Spleen (tissue), 11 donors: Measurements from ENCODE around the gene UBE2S. TPM values are rescaled to one million over a fixed set of nuclear protein-coding genes. Genes with fewer than 3 reads are reported as not detected.

Source experiments
- DNase-seq: peaks from one replicate; pipeline ENCODE4 v3.0.0-alpha.2; 2020
- H3K27ac ChIP-seq, 8 donors: fragments of 200-600 bp; sonication (generic) in 7 of 8; 1 replicate in 4 of 8; 2 replicates in 4 of 8; pipeline versions ENCODE4 v1.5.0 to v1.8.0; 2016 to 2021; ENCODE audit warnings: inconsistent platforms in 4 of 8, mild to moderate bottlenecking in 4 of 8, moderate library complexity in 1 of 8
- H3K27me3 ChIP-seq, 7 donors: fragments of 200-600 bp; sonication (generic) in 6 of 7; replicated peaks in 1 of 7; 1 replicate in 4 of 7; 2 replicates in 3 of 7; pipeline versions ENCODE4 v1.5.0 to v1.8.0; 2016 to 2021; ENCODE audit warnings: inconsistent platforms in 3 of 7, mild to moderate bottlenecking in 1 of 7
- H3K36me3 ChIP-seq, 6 donors: fragments of 200-600 bp; sonication (generic) in 5 of 6; 1 replicate in 4 of 6; 2 replicates in 2 of 6; pipeline versions ENCODE4 v1.5.0 to v1.8.0; 2016 to 2021; ENCODE audit warnings: inconsistent platforms in 2 of 6
- H3K4me1 ChIP-seq, 6 donors: fragments of 200-600 bp; sonication (generic) in 5 of 6; 1 replicate in 3 of 6; 2 replicates in 3 of 6; pipeline versions ENCODE4 v1.5.0 to v1.8.0; 2016 to 2021; ENCODE audit warnings: inconsistent platforms in 3 of 6
- H3K4me3 ChIP-seq, 8 donors: fragments of 200-600 bp; sonication (generic) in 7 of 8; 1 replicate in 4 of 8; 2 replicates in 4 of 8; pipeline versions ENCODE4 v1.5.0 to v1.8.0; 2016 to 2021; ENCODE audit warnings: inconsistent platforms in 4 of 8, mild to moderate bottlenecking in 4 of 8, moderate library complexity in 2 of 8
- H3K9me3 ChIP-seq, 8 donors: fragments of 200-600 bp; sonication (generic) in 7 of 8; 1 replicate in 4 of 8; 2 replicates in 4 of 8; pipeline versions ENCODE4 v1.5.0 to v1.8.0; 2016 to 2021; ENCODE audit warnings: inconsistent platforms in 4 of 8
- POLR2A ChIP-seq, 3 donors: fragments of 450-650 bp; IDR thresholded peaks; one replicate each; pipeline ENCODE4 v1.5.1; 2017; ENCODE audit warnings: antibody characterized with exemption in 3 of 3, mild to moderate bottlenecking in 1 of 3
- POLR2AphosphoS5 ChIP-seq, 3 donors: sonication (generic); formaldehyde crosslinking; IDR thresholded peaks; one replicate each; pipeline ENCODE4 v1.5.1; 2017; ENCODE audit warnings: antibody characterized with exemption in 3 of 3
- WGBS, 5 donors: extraction: QIAGEN DNeasy Blood & Tissue Kit in 3 of 5; methylation state at CpG; one replicate each; pipeline versions ENCODE4 v1.1.5 to v1.1.7; 2013 to 2018; 5-methylcytosine and 5-hydroxymethylcytosine counted together
- intact Hi-C: fragments of 100-400 bp; cut with DNase I; formaldehyde crosslinking; loops from one replicate; pipeline ENCODE4 v1.15.0; 2023; ENCODE audit warnings: low total_unique reads
- polyA plus RNA-seq, 3 donors: library from polyadenylated mRNA; stranded (reverse); fragments of 200-250 nt; gene quantifications; one replicate each; pipeline ENCODE4 v1.2.1, GENCODE V29; 2013
- total RNA-seq, 7 donors: library from RNA; depleted of rRNA in 3 of 7; stranded (reverse); fragments of >200 nt in 3 of 7; fragmentation: NEBNext Ultra II Directional in 4 of 7; extraction: Animal tissue kit (Norgen Biotek cat#: 25700) in 4 of 7; gene quantifications; one replicate each; pipeline versions ENCODE4 v1.1.0 to v1.2.1, GENCODE V29; 2016 to 2021
- TF ChIP-seq, protein P1 (sequence below), 11 experiments: fragments of 200-600 bp in 7 of 11; fragments of 450-650 bp in 4 of 11; sonication (generic) in 4 of 11; IDR thresholded peaks in 8 of 11; conservative IDR thresholded peaks in 3 of 11; 1 replicate in 7 of 11; 2 replicates in 4 of 11; pipeline versions ENCODE4 v1.4.0 to v1.8.0; 2016 to 2021; ENCODE audit warnings: antibody characterized with exemption in 11 of 11, inconsistent platforms in 4 of 11, mild to moderate bottlenecking in 1 of 11
- donor health status: healthy with polysubstance abuse.
- donor health status: DM: no; HTN: no; CAD: no; lungs with moderate emphysema.
- donor health status: DM: no; HTN: no; CAD: no.
- donor health status: Bipolar disorder and iron deficiency.
- donor health status: healthy.
- donor health status: DM: no; HTN: no; CAD: no.
- donor health status: DM: yes; HTN: yes; CAD: no.

Gene UBE2S
- total and polyA plus RNA-seq, 10 donors, result 4.9 to 40.8 (median 19.5) TPM

- peaks cover 5 to 96% (median 73%) of the 10 kb centered on the region in 7 donors for H3K27me3 ChIP-seq
- peaks cover 0 to 30% (median 17%) of the 10 kb centered on the region in 6 donors for H3K4me1 ChIP-seq
- TF ChIP-seq, protein P1, sequence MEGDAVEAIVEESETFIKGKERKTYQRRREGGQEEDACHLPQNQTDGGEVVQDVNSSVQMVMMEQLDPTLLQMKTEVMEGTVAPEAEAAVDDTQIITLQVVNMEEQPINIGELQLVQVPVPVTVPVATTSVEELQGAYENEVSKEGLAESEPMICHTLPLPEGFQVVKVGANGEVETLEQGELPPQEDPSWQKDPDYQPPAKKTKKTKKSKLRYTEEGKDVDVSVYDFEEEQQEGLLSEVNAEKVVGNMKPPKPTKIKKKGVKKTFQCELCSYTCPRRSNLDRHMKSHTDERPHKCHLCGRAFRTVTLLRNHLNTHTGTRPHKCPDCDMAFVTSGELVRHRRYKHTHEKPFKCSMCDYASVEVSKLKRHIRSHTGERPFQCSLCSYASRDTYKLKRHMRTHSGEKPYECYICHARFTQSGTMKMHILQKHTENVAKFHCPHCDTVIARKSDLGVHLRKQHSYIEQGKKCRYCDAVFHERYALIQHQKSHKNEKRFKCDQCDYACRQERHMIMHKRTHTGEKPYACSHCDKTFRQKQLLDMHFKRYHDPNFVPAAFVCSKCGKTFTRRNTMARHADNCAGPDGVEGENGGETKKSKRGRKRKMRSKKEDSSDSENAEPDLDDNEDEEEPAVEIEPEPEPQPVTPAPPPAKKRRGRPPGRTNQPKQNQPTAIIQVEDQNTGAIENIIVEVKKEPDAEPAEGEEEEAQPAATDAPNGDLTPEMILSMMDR (IDR thresholded peaks at IDR 0.05 in 8 of 11, conservative IDR thresholded peaks at IDR 0.05 in 3 of 11), result no peak
- no peak for TF ChIP-seq POLR2A (IDR thresholded peaks at IDR 0.05)
- TF ChIP-seq POLR2AphosphoS5 (IDR thresholded peaks at IDR 0.05), result no peak
- 45 to 68% (median 52%) methylated on average over 9 of the region's 9 CpGs for WGBS, 5 donors
- no peak overlapping the region for H3K4me3 ChIP-seq
- no peaks in the 10 kb centered on the region for H3K9me3 ChIP-seq
- no peak overlapping the region for H3K27ac ChIP-seq
- H3K36me3 ChIP-seq, result no peaks in the 10 kb centered on the region
- DNase-seq, result no peak
- intact Hi-C loops, result no loop called here
Measured at GRCh38 chr19:55373306-55373992, 34.1 kb downstream of the UBE2S start.

- Histone ChIP-seq H3K4me1 (peaks cover 0 to 30% (median 17%) of the 10 kb centered on the region in 6 donors), H3K36me3 (no peaks in the 10 kb centered on the region), H3K9me3 (no peaks in the 10 kb centered on the region), H3K4me3 (no peak overlapping the region), H3K27ac (no peak overlapping the region), H3K27me3 (peaks cover 5 to 100% (median 75%) of the 10 kb centered on the region in 7 donors)
- DNase-seq, result no peak
- TF ChIP-seq, protein P1 (IDR thresholded peaks at IDR 0.05 in 8 of 11, conservative IDR thresholded peaks at IDR 0.05 in 3 of 11), result no peak
- TF ChIP-seq POLR2AphosphoS5 (IDR thresholded peaks at IDR 0.05), result no peak
- TF ChIP-seq POLR2A (IDR thresholded peaks at IDR 0.05), result no peak
- WGBS, 5 donors, result 32 to 52% (median 38%) methylated on average over 15 to 24 of the region's 24 CpGs
- intact Hi-C loops, result no loop called here
Measured at GRCh38 chr19:55372316-55373081, 35.1 kb downstream of the UBE2S start.

GRCh38 chr19:55370305-55370988, 37.1 kb downstream of the UBE2S start, which contains the start of gene IL11:
Gene IL11, minus strand, starts transcription at chr19:55370463. Its CDS starts 153 bp downstream, at chr19:55370310.
- TF ChIP-seq POLR2AphosphoS5 (IDR thresholded peaks at IDR 0.05) (no peak), POLR2A (IDR thresholded peaks at IDR 0.05) (no peak)
- TF ChIP-seq, protein P1 (IDR thresholded peaks at IDR 0.05 in 8 of 11, conservative IDR thresholded peaks at IDR 0.05 in 3 of 11), result no peak
- DNase-seq, result no peak
- Histone ChIP-seq H3K4me1 (peaks cover 0 to 30% (median 17%) of the 10 kb centered on the region in 6 donors), H3K27me3 (peaks cover 5 to 95% (median 62%) of the 10 kb centered on the region in 7 donors), H3K27ac (no peak within 1 kb of the TSS), H3K4me3 (peak within 1 kb of the TSS in 6 of 8 donors; percentile 11 to 61 (median 23)), H3K9me3 (no peaks in the 10 kb centered on the region), H3K36me3 (no peaks in the 10 kb centered on the region)
- intact Hi-C loops, result no loop called here
- 7 to 17% (median 8%) methylated on average over 22 to 32 of the region's 32 CpGs for WGBS, 5 donors
